PC-3 (cell line): Measurements from ENCODE around the gene LCN6. TPM values are rescaled to one million over a fixed set of nuclear protein-coding genes. Genes with fewer than 3 reads are reported as not detected.

ENCODE experiments used
- ATAC-seq: fragments of 200-7000 bp; cut with Tn5 transposase; 2 replicates; pipeline ENCODE4 v1.9.1; 2020; ENCODE audit warnings: mild to moderate bottlenecking, moderate library complexity
- BruUV-seq: library from RNA; stranded (reverse); fragments of 400-500 nt; replicated peaks from 2 replicates; lab custom pipeline; 2021; lab: Mats Ljungman, UMichigan
- CTCF ChIA-PET: fragments of 300-600 bp; sonication (Branson Sonifier 250); formaldehyde crosslinking; loops from one replicate; lab custom pipeline; 2022; ENCODE audit warnings: antibody characterized with exemption; lab: Charles Lee
- POLR2A ChIA-PET: fragments of 300-600 bp; sonication (Branson Sonifier 250); formaldehyde crosslinking; loops from one replicate; lab custom pipeline; 2022; ENCODE audit warnings: antibody characterized with exemption; ENCODE audit not compliant: unreplicated experiment; lab: Charles Lee
- DNase-seq: peaks from one replicate; pipeline ENCODE4 v3.0.0-alpha.2; 2015
- H2AFZ ChIP-seq: fragments of 300-600 bp; sonication (generic); 2 replicates; pipeline ENCODE4 v1.6.0; 2016; ENCODE audit warnings: antibody characterized with exemption, low read length
- H3F3A ChIP-seq: fragments of 300-600 bp; sonication (generic); one replicate; pipeline ENCODE4 v1.6.0; 2017; ENCODE audit warnings: antibody characterized with exemption, low read length, control low read depth, mild to moderate bottlenecking; ENCODE audit not compliant: unreplicated experiment
- H3K27ac ChIP-seq: fragments of 300-600 bp; sonication (generic); 2 replicates; pipeline ENCODE4 v1.5.1; 2016; ENCODE audit warnings: mild to moderate bottlenecking, low read length
- H3K27me3 ChIP-seq: fragments of 300-600 bp; sonication (generic); 2 replicates; pipeline ENCODE4 v1.6.1; 2016; ENCODE audit warnings: low read length, mixed read lengths
- H3K36me3 ChIP-seq: fragments of 300-600 bp; sonication (generic); 2 replicates; pipeline ENCODE4 v1.6.1; 2016; ENCODE audit warnings: low read depth, mixed run types, low read length, mixed read lengths
- H3K4me1 ChIP-seq: fragments of 300-600 bp; sonication (generic); 2 replicates; pipeline ENCODE4 v1.5.1; 2016; ENCODE audit warnings: low read length; ENCODE audit not compliant: insufficient read depth
- H3K4me2 ChIP-seq: fragments of 300-600 bp; sonication (generic); 2 replicates; pipeline ENCODE4 v1.6.0; 2016; ENCODE audit warnings: low read length
- H3K4me3 ChIP-seq: fragments of 300-600 bp; sonication (generic); 2 replicates; pipeline ENCODE4 v1.5.1; 2016; ENCODE audit warnings: mild to moderate bottlenecking, low read length, mixed read lengths
- H3K79me2 ChIP-seq: fragments of 300-600 bp; sonication (generic); 2 replicates; pipeline ENCODE4 v1.6.1; 2017; ENCODE audit warnings: low read length, mixed read lengths
- H3K9ac ChIP-seq: fragments of 300-600 bp; sonication (generic); 2 replicates; pipeline ENCODE4 v1.6.0; 2016; ENCODE audit warnings: mild to moderate bottlenecking, low read length
- H3K9me2 ChIP-seq: fragments of 300-600 bp; sonication (generic); replicated peaks from 2 replicates; pipeline ENCODE4 v1.6.1; 2016; ENCODE audit warnings: mixed run types, low read length, mixed read lengths
- H3K9me3 ChIP-seq: fragments of 300-600 bp; sonication (generic); 2 replicates; pipeline ENCODE4 v1.6.1; 2016; ENCODE audit warnings: low read length, mixed read lengths
- H4K20me1 ChIP-seq: fragments of 300-600 bp; sonication (generic); 2 replicates; pipeline ENCODE4 v1.6.1; 2016; ENCODE audit warnings: low read length, mixed read lengths
- EZH2 ChIP-seq: fragments of 300-600 bp; sonication (generic); IDR thresholded peaks from one replicate; pipeline ENCODE4 v1.6.1; 2017; ENCODE audit warnings: antibody characterized with exemption, mild to moderate bottlenecking, low read length; ENCODE audit not compliant: unreplicated experiment
- EZH2phosphoT487 ChIP-seq: fragments of 300-600 bp; sonication (generic); IDR thresholded peaks from 2 replicates; pipeline ENCODE4 v1.6.1; 2018; ENCODE audit warnings: mild to moderate bottlenecking, antibody characterized with exemption, low read length, borderline replicate concordance
- intact Hi-C: fragments of 100-400 bp; cut with micrococcal nuclease; formaldehyde crosslinking; loops from 2 replicates; pipeline ENCODE4 v1.9.0; 2023
- total RNA-seq: library from RNA; depleted of rRNA; stranded (reverse); fragments of >200 nt; gene quantifications from 2 replicates; pipeline ENCODE4 v1.2.3, GENCODE V29; 2014
- TF ChIP-seq, protein P1 (sequence below): fragments of 300-600 bp; sonication (generic); conservative IDR thresholded peaks from 2 replicates; pipeline ENCODE4 v1.5.1; 2017; ENCODE audit warnings: antibody characterized with exemption, low read depth, mild to moderate bottlenecking, low read length

LCN6 gene
- total RNA-seq, 1 experiment from 2014 or later, result not detected

DNA sequence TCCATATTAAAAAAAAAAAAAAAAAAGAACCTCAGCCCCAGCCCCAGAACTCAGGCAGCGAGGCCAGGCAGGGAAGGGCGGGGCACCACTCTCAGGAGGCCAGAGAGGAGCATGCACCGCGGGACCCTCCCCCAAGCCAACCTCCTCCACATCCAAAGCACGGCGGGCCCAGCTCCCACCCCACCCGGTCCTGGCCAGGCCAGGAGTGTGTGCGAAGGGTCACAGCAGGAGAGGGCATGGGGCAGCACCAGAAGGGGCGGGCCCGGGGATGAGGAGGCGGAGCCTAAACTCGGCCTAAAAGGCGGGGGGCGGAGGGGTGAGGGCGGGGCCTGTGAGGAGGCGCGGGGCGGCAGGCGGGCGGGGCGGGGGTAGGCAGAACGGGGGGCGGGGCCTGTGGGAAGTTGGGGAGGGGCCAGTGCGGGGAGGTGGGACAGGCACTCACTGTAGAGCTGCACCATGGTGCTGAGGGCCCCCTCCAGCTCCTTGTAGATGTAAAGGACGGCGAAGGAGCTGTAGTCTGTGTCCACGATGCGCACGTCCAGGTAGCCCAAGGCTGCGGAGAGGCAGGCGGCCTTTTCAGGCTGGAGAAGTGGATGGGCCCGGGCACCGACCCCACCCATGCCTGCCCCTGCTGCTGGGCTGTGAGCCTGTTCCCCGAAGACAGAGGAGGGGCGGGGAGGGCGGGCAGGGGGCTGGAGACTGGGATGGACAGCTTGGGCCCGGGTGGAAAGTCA is 14.8 kb upstream of the LCN6 start:
- Histone ChIP-seq H3K4me2 (no peak overlapping the region), H3K9me2 (no peaks in the 10 kb centered on the region), H3K36me3 (no peaks in the 10 kb centered on the region), H2AFZ (no peak overlapping the region), H3K27ac (no peak overlapping the region), H3K4me3 (no peak overlapping the region), H3K79me2 (no peaks in the 10 kb centered on the region), H3K9ac (no peak overlapping the region), H3K4me1 (peaks cover 3% of the 10 kb centered on the region; the same call in 1 of the 2 replicates), H3K9me3 (no peaks in the 10 kb centered on the region), H3F3A (no peaks in the 10 kb centered on the region), H3K27me3 (no peaks in the 10 kb centered on the region; the same call in 1 of the 2 replicates), H4K20me1 (no peaks in the 10 kb centered on the region)
- no TSS peak for BruUV-seq
- intact Hi-C loops, result no loop called here
- ChIA-PET POLR2A (no interaction called here), CTCF (no interaction called here)
- no peak for ATAC-seq
- TF ChIP-seq, protein P1, sequence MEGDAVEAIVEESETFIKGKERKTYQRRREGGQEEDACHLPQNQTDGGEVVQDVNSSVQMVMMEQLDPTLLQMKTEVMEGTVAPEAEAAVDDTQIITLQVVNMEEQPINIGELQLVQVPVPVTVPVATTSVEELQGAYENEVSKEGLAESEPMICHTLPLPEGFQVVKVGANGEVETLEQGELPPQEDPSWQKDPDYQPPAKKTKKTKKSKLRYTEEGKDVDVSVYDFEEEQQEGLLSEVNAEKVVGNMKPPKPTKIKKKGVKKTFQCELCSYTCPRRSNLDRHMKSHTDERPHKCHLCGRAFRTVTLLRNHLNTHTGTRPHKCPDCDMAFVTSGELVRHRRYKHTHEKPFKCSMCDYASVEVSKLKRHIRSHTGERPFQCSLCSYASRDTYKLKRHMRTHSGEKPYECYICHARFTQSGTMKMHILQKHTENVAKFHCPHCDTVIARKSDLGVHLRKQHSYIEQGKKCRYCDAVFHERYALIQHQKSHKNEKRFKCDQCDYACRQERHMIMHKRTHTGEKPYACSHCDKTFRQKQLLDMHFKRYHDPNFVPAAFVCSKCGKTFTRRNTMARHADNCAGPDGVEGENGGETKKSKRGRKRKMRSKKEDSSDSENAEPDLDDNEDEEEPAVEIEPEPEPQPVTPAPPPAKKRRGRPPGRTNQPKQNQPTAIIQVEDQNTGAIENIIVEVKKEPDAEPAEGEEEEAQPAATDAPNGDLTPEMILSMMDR, result no peak
- TF ChIP-seq EZH2phosphoT487 (no peak), EZH2 (no peak)
- peak; percentile 18 for DNase-seq

DNA sequence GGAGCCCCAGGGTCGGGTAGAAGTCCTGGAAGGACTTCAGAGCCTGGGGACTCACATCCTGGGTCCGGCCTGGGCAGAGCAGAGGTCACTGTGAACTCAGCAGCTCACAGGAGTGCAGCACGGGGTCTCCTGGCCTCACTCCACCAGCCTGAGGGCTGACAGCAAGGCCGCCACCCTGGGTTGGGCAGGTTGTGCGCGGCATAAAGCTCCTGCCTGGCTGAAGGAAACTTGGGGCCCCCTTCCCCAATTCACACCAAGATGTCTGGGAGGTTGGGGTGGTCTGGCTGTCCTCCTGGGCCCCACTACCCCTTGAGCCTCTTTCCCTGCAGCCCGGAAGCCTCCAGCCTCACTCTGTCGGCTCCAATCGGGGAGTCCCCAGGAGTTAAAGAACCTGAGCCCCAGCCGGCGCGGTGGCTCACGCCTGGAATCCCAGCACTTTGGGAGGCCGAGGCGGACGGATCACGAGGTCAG is 13.9 kb upstream of the LCN6 start:
- BruUV-seq, result no TSS peak
- DNase-seq, result no peak
- no peaks in the 10 kb centered on the region for H3K27me3 ChIP-seq
- intact Hi-C loops, result no loop called here
- ChIA-PET POLR2A (no interaction called here), CTCF (no interaction called here)
- H3K36me3 ChIP-seq, result no peaks in the 10 kb centered on the region
- H4K20me1 ChIP-seq, result no peaks in the 10 kb centered on the region
- no peak for TF ChIP-seq EZH2phosphoT487
- no peak for TF ChIP-seq EZH2
- TF ChIP-seq, protein P1, result no peak
- no peak overlapping the region for H3K9ac ChIP-seq
- H3K9me2 ChIP-seq, result no peaks in the 10 kb centered on the region
- H3K79me2 ChIP-seq, result no peaks in the 10 kb centered on the region
- H2AFZ ChIP-seq, result no peak overlapping the region
- H3K4me2 ChIP-seq, result no peak overlapping the region
- ATAC-seq, result no peak
- H3K27ac ChIP-seq, result no peak overlapping the region
- peaks cover 3% of the 10 kb centered on the region; the same call in 1 of the 2 replicates for H3K4me1 ChIP-seq
- no peaks in the 10 kb centered on the region for H3F3A ChIP-seq
- no peak overlapping the region for H3K4me3 ChIP-seq
- no peaks in the 10 kb centered on the region for H3K9me3 ChIP-seq

DNA sequence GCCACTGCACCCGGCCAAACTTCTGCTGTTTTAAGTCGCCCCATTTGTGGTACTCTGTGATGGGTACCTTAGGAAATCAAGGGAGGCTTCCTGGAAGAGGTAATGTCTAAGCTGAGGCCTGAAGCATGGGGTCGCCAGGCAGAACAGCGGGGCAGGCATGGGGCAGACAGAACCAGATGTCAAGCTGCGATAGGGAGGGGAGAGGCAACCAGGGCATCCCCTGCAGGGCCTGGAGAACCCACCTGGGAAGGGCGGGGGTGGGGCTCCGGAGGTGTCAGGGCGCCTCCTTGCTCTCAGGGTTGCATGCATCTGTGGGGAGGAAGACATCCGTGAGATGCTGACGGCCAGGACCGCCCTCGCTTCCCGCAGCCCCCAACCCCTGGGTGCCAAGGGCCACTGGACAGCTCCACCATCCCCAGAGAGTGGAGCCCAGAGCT is 13.2 kb upstream of the LCN6 start:
- Histone ChIP-seq H3K27ac (no peak overlapping the region), H3K4me1 (no peaks in the 10 kb centered on the region), H3K9me2 (no peaks in the 10 kb centered on the region), H3F3A (no peaks in the 10 kb centered on the region), H3K27me3 (no peaks in the 10 kb centered on the region), H3K9ac (no peak overlapping the region), H3K4me3 (no peak overlapping the region), H4K20me1 (no peaks in the 10 kb centered on the region), H3K36me3 (no peaks in the 10 kb centered on the region), H3K4me2 (no peak overlapping the region), H3K79me2 (no peaks in the 10 kb centered on the region), H2AFZ (no peak overlapping the region), H3K9me3 (no peaks in the 10 kb centered on the region)
- BruUV-seq, result no TSS peak
- no peak for TF ChIP-seq EZH2phosphoT487
- POLR2A ChIA-PET, result interaction anchor here (0.6 kb wide), 1 partner anchor 293 kb away, joined by 3 read pairs; no protein-coding TSS in a partner anchor
- ATAC-seq, result no peak
- CTCF ChIA-PET, result interaction anchor here (0.6 to 0.8 kb wide), 2 partner anchors 16 to 267 kb away, joined by 3 to 6 read pairs; no protein-coding TSS in a partner anchor
- no peak for DNase-seq
- intact Hi-C loops, result no loop called here
